K562 (cell line): Measurements from ENCODE around the gene SLC6A20. TPM values are rescaled to one million over a fixed set of nuclear protein-coding genes. Genes with fewer than 3 reads are reported as not detected.

Experiments used
- ATAC-seq: fragments of 200-7000 bp; cut with Tn5 transposase; 3 replicates; pipeline ENCODE4 v1.9.1; 2020; ENCODE audit warnings: moderate library complexity
- BruUV-seq: library from RNA; stranded (reverse); fragments of 400-500 nt; replicated peaks from 2 replicates; lab custom pipeline; 2021; lab: Mats Ljungman, UMichigan
- CTCF ChIA-PET: fragments of 300-600 bp; formaldehyde crosslinking; extraction: SDS; loops from one replicate; lab custom pipeline; 2021; ENCODE audit warnings: low intra/inter-chr PET ratio; lab: Yijun Ruan, JAX
- POLR2A ChIA-PET: fragments of 300-600, 350-650 bp; sonication (Branson Sonifier 250); formaldehyde crosslinking; extraction: SDS; loops from one replicate; lab custom pipeline; 2021; ENCODE audit warnings: antibody characterized with exemption, inconsistent platforms; lab: Yijun Ruan, JAX
- DNase-seq, 4 experiments: peaks; one replicate each; pipeline versions ENCODE4 v3.0.0 to v3.0.0-alpha.2; 2011 to 2018; ENCODE audit warnings: low spot score in 3 of 4, mixed read lengths in 3 of 4; ENCODE audit errors: extremely low read depth in 1 of 4
- FAIRE-seq: peaks from 2 replicates; lab custom pipeline; 2011; peaks lifted over from hg19 to GRCh38; lab: Jason Lieb, UNC
- H2AFZ ChIP-seq: 2 replicates; pipeline ENCODE4 v1.6.0; 2011; ENCODE audit warnings: low read depth, low read length, control low read depth, inconsistent platforms
- H3K27ac ChIP-seq: fragments of 200-600 bp; 3 replicates; pipeline ENCODE4 v1.8.0; 2011; ENCODE audit warnings: low read depth, mild to moderate bottlenecking, control low read depth, inconsistent platforms, low read length, moderate library complexity, mixed read lengths; ENCODE audit errors: extremely low read depth
- H3K27me3 ChIP-seq, 2 experiments: fragments of 300-600 bp in 1 of 2; 2 replicates in 1 of 2; 3 replicates in 1 of 2; pipeline versions ENCODE4 v1.6.0 to v1.8.0; 2011; ENCODE audit warnings: inconsistent platforms in 2 of 2, low read length in 2 of 2, mild to moderate bottlenecking in 1 of 2, mixed read lengths in 1 of 2, moderate library complexity in 1 of 2; ENCODE audit not compliant: control insufficient read depth in 2 of 2, insufficient read depth in 2 of 2
- H3K36me3 ChIP-seq: fragments of 300-600 bp; 3 replicates; pipeline ENCODE4 v1.8.0; 2011; ENCODE audit warnings: mild to moderate bottlenecking, low read length, inconsistent platforms; ENCODE audit not compliant: control insufficient read depth, insufficient read depth
- H3K4me1 ChIP-seq, 2 experiments: fragments of 200-600 bp in 1 of 2; replicated peaks in 1 of 2; 2 replicates in 1 of 2; 3 replicates in 1 of 2; pipeline versions ENCODE4 v1.5.1 to v1.8.0; 2011; ENCODE audit warnings: inconsistent platforms in 2 of 2, low read length in 2 of 2, mild to moderate bottlenecking in 1 of 2, mixed read lengths in 1 of 2, moderate library complexity in 1 of 2; ENCODE audit not compliant: control insufficient read depth in 2 of 2, insufficient read depth in 2 of 2
- H3K4me2 ChIP-seq: 2 replicates; pipeline ENCODE4 v1.6.1; 2011; ENCODE audit warnings: low read length, control low read depth, inconsistent platforms, mixed read lengths; ENCODE audit not compliant: insufficient read depth
- H3K4me3 ChIP-seq: fragments of 200-600 bp; sonication (generic), shearing (Covaris generic); 2 replicates; pipeline ENCODE4 v1.5.1; 2016; ENCODE audit warnings: control low read depth, inconsistent platforms
- H3K79me2 ChIP-seq: fragments of 200-600 bp; 3 replicates; pipeline ENCODE4 v1.8.0; 2011; ENCODE audit warnings: low read length, inconsistent platforms; ENCODE audit not compliant: control insufficient read depth, insufficient read depth
- H3K9ac ChIP-seq, 2 experiments: 2 replicates each; pipeline versions ENCODE4 v1.6.0 to v1.6.1; 2011; ENCODE audit warnings: low read depth in 2 of 2, low read length in 2 of 2, control low read depth in 1 of 2, inconsistent platforms in 1 of 2, mild to moderate bottlenecking in 1 of 2, mixed read lengths in 1 of 2; ENCODE audit not compliant: insufficient read depth in 1 of 2
- H3K9me1 ChIP-seq: one replicate; pipeline ENCODE4 v1.6.0; 2011; ENCODE audit warnings: inconsistent platforms, mild to moderate bottlenecking, low read length, moderate library complexity; ENCODE audit not compliant: control insufficient read depth, insufficient read depth
- H3K9me3 ChIP-seq: replicated peaks from 2 replicates; pipeline ENCODE4 v1.5.1; 2011; ENCODE audit warnings: low read depth, low read length, inconsistent platforms; ENCODE audit not compliant: control insufficient read depth, insufficient read depth
- H4K20me1 ChIP-seq: replicated peaks from 2 replicates; pipeline ENCODE4 v1.6.1; 2011; ENCODE audit warnings: low read length, inconsistent platforms, mixed read lengths; ENCODE audit not compliant: control insufficient read depth, insufficient read depth
- MAZ ChIP-seq, 2 experiments: fragments of 450-650 bp in 1 of 2; sonication (generic) in 1 of 2; formaldehyde crosslinking; IDR thresholded peaks in 1 of 2; conservative IDR thresholded peaks in 1 of 2; 2 replicates each; pipeline versions ENCODE4 v1.4.0 to v1.5.0; 2020; ENCODE audit warnings: mild to moderate bottlenecking in 1 of 2, missing genetic modification reagents in 1 of 2
- WGBS: fragments of 100-300 bp; shearing (Covaris generic); methylation state at CpG from one replicate; pipeline ENCODE4 v1.1.6; 2016; ENCODE audit warnings: low coverage, mixed read lengths; ENCODE audit not compliant: insufficient coverage; ENCODE audit errors: missing lambda C conversion rate; 5-methylcytosine and 5-hydroxymethylcytosine counted together
- in situ Hi-C: fragments of 300-500 bp; cut with MboI; formaldehyde crosslinking; loops from 4 replicates; pipeline ENCODE4 v1.15.0; 2018; ENCODE audit warnings: inconsistent platforms, mixed read lengths
- intact Hi-C: fragments of 100-400 bp; cut with micrococcal nuclease; formaldehyde crosslinking; loops from 2 replicates; pipeline ENCODE4 v1.14.2; 2022
- polyA plus RNA-seq, 8 experiments: library from polyadenylated mRNA; depleted of rRNA in 4 of 8; stranded (reverse) in 5 of 8; unstranded in 3 of 8; fragments of >200 nt; fragmentation: Nextera tagmentation in 2 of 8; fragmentation: Illumina TruSeq in 1 of 8; extraction: Ambion mirVana in 2 of 8; extraction: Trizol in 1 of 8; gene quantifications; 2 replicates each; pipeline versions ENCODE4 v1.2.1 to v1.2.3, GENCODE V29; 2011 to 2014; ENCODE audit warnings: inconsistent platforms in 1 of 8, missing spikeins in 1 of 8
- total RNA-seq, 7 experiments: library from RNA; depleted of rRNA in 6 of 7; stranded (reverse); fragments of >200 nt in 6 of 7; fragmentation: Illumina TruSeq in 2 of 7; extraction: Trizol in 2 of 7; gene quantifications; 2 replicates each; pipeline versions ENCODE4 v1.2.1 to v1.2.3, GENCODE V29; 2011 to 2021; ENCODE audit warnings: low replicate concordance in 1 of 7
- TF ChIP-seq, protein P1 (sequence below): fragments of 450-650 bp; formaldehyde crosslinking; IDR thresholded peaks from 2 replicates; pipeline ENCODE4 v1.4.0; 2020; ENCODE audit warnings: mild to moderate bottlenecking, moderate library complexity
- TF ChIP-seq, protein P2 (sequence below): fragments of 450-650 bp; formaldehyde crosslinking; IDR thresholded peaks from 2 replicates; pipeline ENCODE4 v1.4.0; 2020; ENCODE audit warnings: mild to moderate bottlenecking, moderate library complexity
- TF ChIP-seq, protein P3 (sequence below): sonication (generic); formaldehyde crosslinking; IDR thresholded peaks from 2 replicates; pipeline ENCODE4 v1.8.1; 2023; ENCODE audit warnings: mild to moderate bottlenecking, missing genetic modification reagents
- TF ChIP-seq, protein P4 (sequence below): fragments of 250-450 bp; sonication (Bioruptor Pico); IDR thresholded peaks from 2 replicates; pipeline ENCODE4 v1.8.0; 2021; ENCODE audit warnings: borderline replicate concordance, mild to moderate bottlenecking, moderate library complexity; ENCODE audit not compliant: poor library complexity, severe bottlenecking

The SLC6A20 gene
- total and polyA plus RNA-seq, 9 of the 15 experiments (the other 6 are each of a cell fraction or from before 2014, with no cell fraction given): not detected

- no peak for DNase-seq
- BruUV-seq: no TSS peak
- Histone ChIP-seq H2AFZ (no peak overlapping the region), H3K4me3 (no peak overlapping the region), H3K9ac (no peak overlapping the region), H3K9me3 (no peaks in the 10 kb centered on the region), H3K4me1 (peaks cover 0 to 10% of the 10 kb centered on the region in 2 experiments; a peak in 2 of 5 replicates), H3K27ac (no peak overlapping the region), H3K27me3 (peaks cover 46 to 74% of the 10 kb centered on the region in 2 experiments), H3K9me1 (no peaks in the 10 kb centered on the region), H3K4me2 (no peak overlapping the region), H3K36me3 (no peaks in the 10 kb centered on the region)
- intact Hi-C loops: no loop called here
- POLR2A ChIA-PET: no interaction called here
- no peak for FAIRE-seq
- ATAC-seq: no peak
- 15% methylated on average over 2 of the region's 2 CpGs for WGBS
- CTCF ChIA-PET: interaction anchor here (0.6 kb wide), 1 partner anchor 11 kb away, joined by 3 read pairs; no protein-coding TSS in a partner anchor
- TF ChIP-seq, protein P1, sequence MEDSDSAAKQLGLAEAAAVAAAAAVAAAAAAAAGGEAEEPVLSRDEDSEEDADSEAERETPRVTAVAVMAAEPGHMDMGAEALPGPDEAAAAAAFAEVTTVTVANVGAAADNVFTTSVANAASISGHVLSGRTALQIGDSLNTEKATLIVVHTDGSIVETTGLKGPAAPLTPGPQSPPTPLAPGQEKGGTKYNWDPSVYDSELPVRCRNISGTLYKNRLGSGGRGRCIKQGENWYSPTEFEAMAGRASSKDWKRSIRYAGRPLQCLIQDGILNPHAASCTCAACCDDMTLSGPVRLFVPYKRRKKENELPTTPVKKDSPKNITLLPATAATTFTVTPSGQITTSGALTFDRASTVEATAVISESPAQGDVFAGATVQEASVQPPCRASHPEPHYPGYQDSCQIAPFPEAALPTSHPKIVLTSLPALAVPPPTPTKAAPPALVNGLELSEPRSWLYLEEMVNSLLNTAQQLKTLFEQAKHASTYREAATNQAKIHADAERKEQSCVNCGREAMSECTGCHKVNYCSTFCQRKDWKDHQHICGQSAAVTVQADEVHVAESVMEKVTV (CRISPR knock-in tag): no peak
- TF ChIP-seq, protein P2, sequence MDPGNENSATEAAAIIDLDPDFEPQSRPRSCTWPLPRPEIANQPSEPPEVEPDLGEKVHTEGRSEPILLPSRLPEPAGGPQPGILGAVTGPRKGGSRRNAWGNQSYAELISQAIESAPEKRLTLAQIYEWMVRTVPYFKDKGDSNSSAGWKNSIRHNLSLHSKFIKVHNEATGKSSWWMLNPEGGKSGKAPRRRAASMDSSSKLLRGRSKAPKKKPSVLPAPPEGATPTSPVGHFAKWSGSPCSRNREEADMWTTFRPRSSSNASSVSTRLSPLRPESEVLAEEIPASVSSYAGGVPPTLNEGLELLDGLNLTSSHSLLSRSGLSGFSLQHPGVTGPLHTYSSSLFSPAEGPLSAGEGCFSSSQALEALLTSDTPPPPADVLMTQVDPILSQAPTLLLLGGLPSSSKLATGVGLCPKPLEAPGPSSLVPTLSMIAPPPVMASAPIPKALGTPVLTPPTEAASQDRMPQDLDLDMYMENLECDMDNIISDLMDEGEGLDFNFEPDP: no peak
- TF ChIP-seq, protein P3, sequence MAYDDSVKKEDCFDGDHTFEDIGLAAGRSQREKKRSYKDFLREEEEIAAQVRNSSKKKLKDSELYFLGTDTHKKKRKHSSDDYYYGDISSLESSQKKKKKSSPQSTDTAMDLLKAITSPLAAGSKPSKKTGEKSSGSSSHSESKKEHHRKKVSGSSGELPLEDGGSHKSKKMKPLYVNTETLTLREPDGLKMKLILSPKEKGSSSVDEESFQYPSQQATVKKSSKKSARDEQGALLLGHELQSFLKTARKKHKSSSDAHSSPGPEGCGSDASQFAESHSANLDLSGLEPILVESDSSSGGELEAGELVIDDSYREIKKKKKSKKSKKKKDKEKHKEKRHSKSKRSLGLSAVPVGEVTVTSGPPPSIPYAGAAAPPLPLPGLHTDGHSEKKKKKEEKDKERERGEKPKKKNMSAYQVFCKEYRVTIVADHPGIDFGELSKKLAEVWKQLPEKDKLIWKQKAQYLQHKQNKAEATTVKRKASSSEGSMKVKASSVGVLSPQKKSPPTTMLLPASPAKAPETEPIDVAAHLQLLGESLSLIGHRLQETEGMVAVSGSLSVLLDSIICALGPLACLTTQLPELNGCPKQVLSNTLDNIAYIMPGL: no peak
- TF ChIP-seq, protein P4, sequence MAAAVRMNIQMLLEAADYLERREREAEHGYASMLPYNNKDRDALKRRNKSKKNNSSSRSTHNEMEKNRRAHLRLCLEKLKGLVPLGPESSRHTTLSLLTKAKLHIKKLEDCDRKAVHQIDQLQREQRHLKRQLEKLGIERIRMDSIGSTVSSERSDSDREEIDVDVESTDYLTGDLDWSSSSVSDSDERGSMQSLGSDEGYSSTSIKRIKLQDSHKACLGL (CRISPR knock-in tag): no peak
- TF ChIP-seq MAZ (CRISPR knock-in tag; conservative IDR thresholded peaks at IDR 0.05 in 1 of 2, IDR thresholded peaks at IDR 0.05 in 1 of 2): no peak
- TF ChIP-seq, all 486 proteins: peak for 0
- no peaks in the 10 kb centered on the region for H3K79me2 ChIP-seq
- no peaks in the 10 kb centered on the region for H4K20me1 ChIP-seq
- in situ Hi-C loops: no loop called here
These were observed 3.2 kb upstream of the SLC6A20 start for GRCh38 chr3:45799586-45799985.
